K562 (cell line): ENCODE data around the gene ATP6V0A1. TPM values are rescaled to one million over a fixed set of nuclear protein-coding genes. Genes with fewer than 3 reads are reported as not detected.

ENCODE experiments used
- AFF1 ChIP-seq, 2 experiments: fragments of 450-650 bp; IDR thresholded peaks; 2 replicates each; pipeline ENCODE4 v1.6.1; 2018; ENCODE audit warnings: mild to moderate bottlenecking in 2 of 2, low read depth in 1 of 2; ENCODE audit not compliant: partially characterized antibody in 2 of 2
- ARID1B ChIP-seq: fragments of 450-650 bp; IDR thresholded peaks from 2 replicates; pipeline ENCODE4 v1.6.1; 2016; ENCODE audit warnings: antibody characterized with exemption, mild to moderate bottlenecking, inconsistent platforms
- CCAR2 ChIP-seq: fragments of 200-400 bp; formaldehyde crosslinking; IDR thresholded peaks from 2 replicates; pipeline ENCODE4 v1.6.1; 2017; ENCODE audit warnings: mild to moderate bottlenecking, low read depth, low read length
- COPS2 ChIP-seq: fragments of 450-650 bp; conservative IDR thresholded peaks from 2 replicates; pipeline ENCODE4 v1.6.1; 2016; ENCODE audit warnings: mild to moderate bottlenecking, moderate library complexity
- E2F1 ChIP-seq: sonication (generic); formaldehyde crosslinking; IDR thresholded peaks from 2 replicates; pipeline ENCODE4 v1.8.1; 2023; ENCODE audit warnings: mild to moderate bottlenecking, missing genetic modification reagents, moderate library complexity
- ESRRB ChIP-seq: fragments of 250-450 bp; sonication (Bioruptor Pico); IDR thresholded peaks from 2 replicates; pipeline ENCODE4 v1.5.0; 2020; ENCODE audit warnings: mild to moderate bottlenecking, moderate library complexity, borderline replicate concordance
- JUNB ChIP-seq: fragments of 450-650 bp; formaldehyde crosslinking; conservative IDR thresholded peaks from 2 replicates; pipeline ENCODE4 v1.4.0; 2020; ENCODE audit warnings: mild to moderate bottlenecking
- MCM7 ChIP-seq, 2 experiments: fragments of 450-650 bp; IDR thresholded peaks; 2 replicates each; pipeline ENCODE4 v1.6.1; 2016 to 2018
- PML ChIP-seq: IDR thresholded peaks from 2 replicates; pipeline ENCODE4 v1.6.1; 2012; ENCODE audit warnings: low read length, inconsistent platforms
- POLR2H ChIP-seq: IDR thresholded peaks from 2 replicates; pipeline ENCODE4 v1.6.1; 2016; ENCODE audit warnings: missing genetic modification characterization, low read depth, mild to moderate bottlenecking, control low read depth, missing compliant biosample characterization, moderate library complexity
- RB1 ChIP-seq: fragments of 450-650 bp; IDR thresholded peaks from 2 replicates; pipeline ENCODE4 v1.6.1; 2017; ENCODE audit warnings: low read depth, mild to moderate bottlenecking
- TFAM ChIP-seq: fragments of 250-450 bp; sonication (Bioruptor Pico); conservative IDR thresholded peaks from 2 replicates; pipeline ENCODE4 v1.5.0; 2021; ENCODE audit warnings: mild to moderate bottlenecking, moderate library complexity
- THRAP3 ChIP-seq: fragments of 450-650 bp; IDR thresholded peaks from 2 replicates; pipeline ENCODE4 v1.6.1; 2016; ENCODE audit warnings: mild to moderate bottlenecking, inconsistent platforms, borderline replicate concordance
- TOE1 ChIP-seq, 2 experiments: fragments of 450-650 bp in 1 of 2; sonication (generic) in 1 of 2; formaldehyde crosslinking in 1 of 2; IDR thresholded peaks; 2 replicates each; pipeline versions ENCODE4 v1.7.1 to v1.8.0; 2016 to 2022; ENCODE audit warnings: borderline replicate concordance in 2 of 2, mild to moderate bottlenecking in 2 of 2, antibody characterized with exemption in 1 of 2, inconsistent platforms in 1 of 2, low read depth in 1 of 2, missing genetic modification reagents in 1 of 2, moderate library complexity in 1 of 2
- TRIM24 ChIP-seq, 2 experiments: fragments of 450-650 bp; IDR thresholded peaks; 2 replicates each; pipeline ENCODE4 v1.6.1; 2016
- XRCC3 ChIP-seq: fragments of 450-650 bp; IDR thresholded peaks from 2 replicates; pipeline ENCODE4 v1.6.1; 2017; ENCODE audit warnings: mild to moderate bottlenecking, moderate library complexity
- ZBTB7A ChIP-seq: IDR thresholded peaks from 2 replicates; pipeline ENCODE4 v1.6.1; 2011; ENCODE audit warnings: low read depth, mild to moderate bottlenecking, low read length, moderate library complexity, borderline replicate concordance; ENCODE audit not compliant: control insufficient read depth
- ZNF274 ChIP-seq: IDR thresholded peaks from 2 replicates; pipeline ENCODE4 v1.6.1; 2011; ENCODE audit warnings: low read depth, mild to moderate bottlenecking, low read length, moderate library complexity, borderline replicate concordance
- ZNF280B ChIP-seq: fragments of 250-450 bp; sonication (Bioruptor Pico); IDR thresholded peaks from 2 replicates; pipeline ENCODE4 v1.5.1; 2021; ENCODE audit warnings: mild to moderate bottlenecking
- ZNF644 ChIP-seq: fragments of 200-800 bp; sonication (Bioruptor generic); IDR thresholded peaks from 2 replicates; pipeline ENCODE4 v1.6.1; 2016; ENCODE audit warnings: low read depth, missing genetic modification characterization, missing compliant biosample characterization
- ZNF766 ChIP-seq: fragments of 200-800 bp; sonication (Bioruptor generic); conservative IDR thresholded peaks from 2 replicates; pipeline ENCODE4 v1.6.1; 2016; ENCODE audit warnings: missing genetic modification characterization, missing compliant biosample characterization
- polyA plus RNA-seq, 8 experiments: library from polyadenylated mRNA; depleted of rRNA in 4 of 8; stranded (reverse) in 5 of 8; unstranded in 3 of 8; fragments of >200 nt; fragmentation: Nextera tagmentation in 2 of 8; fragmentation: Illumina TruSeq in 1 of 8; extraction: Ambion mirVana in 2 of 8; extraction: Trizol in 1 of 8; gene quantifications; 2 replicates each; pipeline versions ENCODE4 v1.2.1 to v1.2.3, GENCODE V29; 2011 to 2014; ENCODE audit warnings: inconsistent platforms in 1 of 8, missing spikeins in 1 of 8
- total RNA-seq, 7 experiments: library from RNA; depleted of rRNA in 6 of 7; stranded (reverse); fragments of >200 nt in 6 of 7; fragmentation: Illumina TruSeq in 2 of 7; extraction: Trizol in 2 of 7; gene quantifications; 2 replicates each; pipeline versions ENCODE4 v1.2.1 to v1.2.3, GENCODE V29; 2011 to 2021; ENCODE audit warnings: low replicate concordance in 1 of 7

The ATP6V0A1 gene
- total and polyA plus RNA-seq, 9 of the 15 experiments (the other 6 are each of a cell fraction or from before 2014, with no cell fraction given): 11.8 to 158 (median 75.5) TPM

- TF ChIP-seq ZNF280B (no peak), ARID1B (peak; percentile 95), ESRRB (CRISPR knock-in tag) (no peak), TRIM24 (IDR thresholded peaks at IDR 0.05) (peak; percentile 81 to 87), AFF1 (IDR thresholded peaks at IDR 0.05; ENCODE audit: low read depth in 1 of 2, partially characterized antibody in 2 of 2) (peak; percentile 77 to 78), ZNF644 (tag) (no peak), TFAM (no peak), THRAP3 (peak; percentile 86), CCAR2 (no peak), POLR2H (tag) (peak; percentile 74), RB1 (peak; percentile 41; the same call in 1 of the 2 replicates), COPS2 (no peak), ZBTB7A (no peak), MCM7 (IDR thresholded peaks at IDR 0.05) (0 out of 4 replicates have a peak, but pooled peaks of 1 of the 2 experiments have one; percentile 53), TOE1 (IDR thresholded peaks at IDR 0.05; ENCODE audit: borderline replicate concordance) (peak; percentile 73), TOE1 (CRISPR knock-in tag; IDR thresholded peaks at IDR 0.05; ENCODE audit: borderline replicate concordance, low read depth) (no peak), JUNB (CRISPR knock-in tag) (no peak), ZNF766 (CRISPR knock-in tag) (peak; percentile 46; the same call in 1 of the 2 replicates), E2F1 (CRISPR knock-in tag) (no peak), ZNF274 (no peak), PML (peak; percentile 68), XRCC3 (no peak)
These were observed 2.2 kb upstream of the ATP6V0A1 start (continued) for GRCh38 chr17:42456223-42457106.
